Natural killer cell treated with Interleukin-12 subunit alpha and Interleukin-12 subunit beta and Interleukin-15 and Interleukin-18, amount 100 ng/mL, for 72 hours (primary cell): ENCODE results near the gene CA9. TPM values are rescaled to one million over a fixed set of nuclear protein-coding genes. Genes with fewer than 3 reads are reported as not detected.

ENCODE experiments used
- ATAC-seq, 2 donors: fragments of 150-1000 bp; cut with Tn5 transposase in 1 of 2; sonication (Bioruptor Pico), chemical (Tn5 transposase) in 1 of 2; 2 replicates each; pipeline ENCODE4 v1.10.0; 2021
- DNase-seq: peaks from one replicate; pipeline ENCODE4 v3.0.0; 2022; ENCODE audit warnings: low spot score
- H3K27ac Mint-ChIP-seq, 2 donors: 1 replicate in 1 of 2; 2 replicates in 1 of 2; pipeline ENCODE4 v1.8.0; 2022; ENCODE audit warnings: mixed read lengths in 2 of 2, mild to moderate bottlenecking in 1 of 2, moderate library complexity in 1 of 2
- H3K27me3 Mint-ChIP-seq, 2 donors: 1 replicate in 1 of 2; 2 replicates in 1 of 2; pipeline ENCODE4 v1.8.0; 2022; ENCODE audit warnings: mixed read lengths in 2 of 2
- H3K36me3 Mint-ChIP-seq: one replicate; pipeline ENCODE4 v1.8.0; 2022; ENCODE audit warnings: mixed read lengths
- H3K4me1 Mint-ChIP-seq, 2 donors: 1 replicate in 1 of 2; 2 replicates in 1 of 2; pipeline ENCODE4 v1.8.0; 2022; ENCODE audit warnings: low read depth in 2 of 2, mixed read lengths in 2 of 2, mild to moderate bottlenecking in 1 of 2
- H3K4me3 Mint-ChIP-seq: one replicate; pipeline ENCODE4 v1.8.0; 2022; ENCODE audit warnings: mixed read lengths
- H3K9me3 Mint-ChIP-seq: 2 replicates; pipeline ENCODE4 v1.8.0; 2022; ENCODE audit warnings: mixed read lengths
- total RNA-seq, 2 donors: library from RNA; stranded (reverse); gene quantifications; one replicate each; pipeline ENCODE4 v1.2.3, GENCODE V29; 2022

CA9 gene
- total RNA-seq, 2 donors from 2014 or later, result not detected

GRCh38 chr9:35675204-35675603 is 1.5 kb downstream of the CA9 start:
- DNase-seq, result no peak
- no peaks in the 10 kb centered on the region for H3K9me3 Mint-ChIP-seq
- ATAC-seq, result no peak

GRCh38 chr9:35675732-35676392 is 2.1 kb downstream of the CA9 start:
- H3K4me1 Mint-ChIP-seq, result peaks cover 11 to 12% of the 10 kb centered on the region in 2 donors
- H3K27me3 Mint-ChIP-seq, result peaks cover 8 to 10% of the 10 kb centered on the region in 2 donors
- H3K4me3 Mint-ChIP-seq, result peak overlapping the region; percentile 58
- no peaks in the 10 kb centered on the region for H3K36me3 Mint-ChIP-seq
- no peaks in the 10 kb centered on the region for H3K9me3 Mint-ChIP-seq
- DNase-seq (peak; percentile 64), ATAC-seq (peak; percentile 57 to 83)
- peak overlapping the region in 1 of 2 donors; percentile 50 for H3K27ac Mint-ChIP-seq

More at GRCh38 chr9:35675204-35675603, 1.5 kb downstream of the CA9 start:
- H3K27ac Mint-ChIP-seq, result no peak overlapping the region
- H3K36me3 Mint-ChIP-seq, result no peaks in the 10 kb centered on the region
- H3K4me3 Mint-ChIP-seq, result peak overlapping the region; percentile 15
- H3K27me3 Mint-ChIP-seq, result peaks cover 8 to 10% of the 10 kb centered on the region in 2 donors
- H3K4me1 Mint-ChIP-seq, result peaks cover 11 to 12% of the 10 kb centered on the region in 2 donors

GRCh38 chr9:35679091-35679490 is 5.4 kb downstream of the CA9 start:
- Mint-ChIP-seq H3K27ac (no peak overlapping the region), H3K27me3 (peaks cover 7 to 9% of the 10 kb centered on the region in 2 donors), H3K9me3 (no peaks in the 10 kb centered on the region), H3K4me3 (no peak overlapping the region), H3K36me3 (no peaks in the 10 kb centered on the region), H3K4me1 (peaks cover 14% of the 10 kb centered on the region in 2 donors)
- ATAC-seq (no peak), DNase-seq (no peak)

GRCh38 chr9:35679766-35680330 is 6.1 kb downstream of the CA9 start:
- Mint-ChIP-seq H3K9me3 (no peaks in the 10 kb centered on the region), H3K4me3 (no peak overlapping the region), H3K27ac (no peak overlapping the region), H3K36me3 (no peaks in the 10 kb centered on the region), H3K27me3 (peaks cover 0 to 2% of the 10 kb centered on the region in 2 donors), H3K4me1 (peaks cover 7 to 8% of the 10 kb centered on the region in 2 donors)
- ATAC-seq (no peak), DNase-seq (no peak)

- no peak for DNase-seq
- no peak overlapping the region for H3K27ac Mint-ChIP-seq
Measured at GRCh38 chr9:35680331-35681105, 6.8 kb downstream of the CA9 start.

GRCh38 chr9:35681341-35682002 is 7.7 kb downstream of the CA9 start:
- no peak for DNase-seq
- peaks cover 3 to 4% of the 10 kb centered on the region in 2 donors for H3K4me1 Mint-ChIP-seq
- no peak for ATAC-seq
- no peak overlapping the region for H3K4me3 Mint-ChIP-seq
- H3K27ac Mint-ChIP-seq, result no peak overlapping the region
- no peaks in the 10 kb centered on the region for H3K9me3 Mint-ChIP-seq
- no peaks in the 10 kb centered on the region for H3K27me3 Mint-ChIP-seq
- H3K36me3 Mint-ChIP-seq, result no peaks in the 10 kb centered on the region

More at GRCh38 chr9:35680331-35681105, 6.8 kb downstream of the CA9 start:
- H3K27me3 Mint-ChIP-seq, result no peaks in the 10 kb centered on the region
- H3K4me1 Mint-ChIP-seq, result peaks cover 7 to 8% of the 10 kb centered on the region in 2 donors
- H3K36me3 Mint-ChIP-seq, result no peaks in the 10 kb centered on the region
- no peak overlapping the region for H3K4me3 Mint-ChIP-seq
- H3K9me3 Mint-ChIP-seq, result no peaks in the 10 kb centered on the region
- no peak for ATAC-seq

GRCh38 chr9:35682051-35682450 is 8.3 kb downstream of the CA9 start:
- Mint-ChIP-seq H3K27ac (no peak overlapping the region), H3K4me1 (peaks cover 2 to 3% of the 10 kb centered on the region in 2 donors), H3K27me3 (no peaks in the 10 kb centered on the region), H3K9me3 (no peaks in the 10 kb centered on the region), H3K36me3 (no peaks in the 10 kb centered on the region), H3K4me3 (no peak overlapping the region)
- ATAC-seq (no peak), DNase-seq (no peak)

- H3K9me3 Mint-ChIP-seq, result no peaks in the 10 kb centered on the region
- H3K36me3 Mint-ChIP-seq, result no peaks in the 10 kb centered on the region
- H3K4me3 Mint-ChIP-seq, result no peak overlapping the region
- ATAC-seq (no peak), DNase-seq (no peak)
- H3K4me1 Mint-ChIP-seq, result peaks cover 3 to 5% of the 10 kb centered on the region in 2 donors
- H3K27me3 Mint-ChIP-seq, result no peaks in the 10 kb centered on the region
- no peak overlapping the region for H3K27ac Mint-ChIP-seq
Measured at GRCh38 chr9:35682520-35683315, 9.0 kb downstream of the CA9 start.

- H3K27me3 Mint-ChIP-seq, result no peaks in the 10 kb centered on the region
- H3K4me3 Mint-ChIP-seq, result no peak overlapping the region
- H3K36me3 Mint-ChIP-seq, result no peaks in the 10 kb centered on the region
- H3K4me1 Mint-ChIP-seq, result peaks cover 3 to 5% of the 10 kb centered on the region in 2 donors
- DNase-seq, result no peak
- ATAC-seq, result no peak
- no peaks in the 10 kb centered on the region for H3K9me3 Mint-ChIP-seq
- H3K27ac Mint-ChIP-seq, result no peak overlapping the region
Measured at GRCh38 chr9:35683323-35683722, 9.6 kb downstream of the CA9 start.

- H3K36me3 Mint-ChIP-seq, result no peaks in the 10 kb centered on the region
- H3K4me1 Mint-ChIP-seq, result peaks cover 3 to 11% of the 10 kb centered on the region in 2 donors
- DNase-seq, result no peak
- H3K27me3 Mint-ChIP-seq, result no peaks in the 10 kb centered on the region
- no peaks in the 10 kb centered on the region for H3K9me3 Mint-ChIP-seq
- no peak for ATAC-seq
- H3K27ac Mint-ChIP-seq, result no peak overlapping the region
- no peak overlapping the region for H3K4me3 Mint-ChIP-seq
Measured at GRCh38 chr9:35684921-35685320, 11.2 kb downstream of the CA9 start.

GRCh38 chr9:35685506-35685905 is 11.8 kb downstream of the CA9 start:
- H3K27me3 Mint-ChIP-seq, result no peaks in the 10 kb centered on the region
- H3K27ac Mint-ChIP-seq, result no peak overlapping the region
- H3K4me1 Mint-ChIP-seq, result peaks cover 3 to 11% of the 10 kb centered on the region in 2 donors
- no peak for ATAC-seq
- no peak for DNase-seq
- no peaks in the 10 kb centered on the region for H3K36me3 Mint-ChIP-seq
- H3K9me3 Mint-ChIP-seq, result no peaks in the 10 kb centered on the region
- H3K4me3 Mint-ChIP-seq, result no peak overlapping the region

GRCh38 chr9:35686222-35687203 is 12.8 kb downstream of the CA9 start:
- Mint-ChIP-seq H3K27me3 (no peaks in the 10 kb centered on the region), H3K9me3 (no peaks in the 10 kb centered on the region), H3K4me3 (no peak overlapping the region), H3K4me1 (peaks cover 4 to 11% of the 10 kb centered on the region in 2 donors), H3K27ac (no peak overlapping the region), H3K36me3 (no peaks in the 10 kb centered on the region)
- DNase-seq (no peak), ATAC-seq (no peak)
